Upper lobe of left lung (tissue), 6 donors: ENCODE data around the gene TMEM42. TPM values are rescaled to one million over a fixed set of nuclear protein-coding genes. Genes with fewer than 3 reads are reported as not detected.

Source experiments
- ATAC-seq, 2 donors: fragments of 200-7000 bp; cut with Tn5 transposase; one replicate each; pipeline ENCODE4 v1.9.1; 2022; ENCODE audit warnings: mild to moderate bottlenecking in 2 of 2, moderate library complexity in 2 of 2; ENCODE audit not compliant: low FRiP score in 2 of 2
- DNase-seq, 2 donors: peaks; one replicate each; pipeline ENCODE4 v3.0.0-alpha.2; 2019 to 2020
- H3K27ac ChIP-seq, 4 donors: fragments of 200-600 bp; sonication (generic); one replicate each; pipeline ENCODE4 v1.5.1; 2016 to 2019
- H3K27me3 ChIP-seq, 4 donors: fragments of 200-600 bp; sonication (generic); one replicate each; pipeline ENCODE4 v1.5.1; 2017 to 2019
- H3K36me3 ChIP-seq, 4 donors: fragments of 200-600 bp; sonication (generic); one replicate each; pipeline ENCODE4 v1.5.1; 2016 to 2019
- H3K4me1 ChIP-seq, 4 donors: fragments of 200-600 bp; sonication (generic); one replicate each; pipeline ENCODE4 v1.5.1; 2018 to 2019
- H3K4me3 ChIP-seq, 4 donors: fragments of 200-600 bp; sonication (generic); one replicate each; pipeline ENCODE4 v1.5.1; 2017 to 2019; ENCODE audit warnings: mild to moderate bottlenecking in 2 of 4, moderate library complexity in 1 of 4
- H3K9me3 ChIP-seq, 4 donors: fragments of 200-600 bp; sonication (generic); one replicate each; pipeline ENCODE4 v1.5.1; 2018 to 2019
- EP300 ChIP-seq, 4 donors: sonication (generic); formaldehyde crosslinking; IDR thresholded peaks; one replicate each; pipeline ENCODE4 v1.5.1; 2017; ENCODE audit warnings: antibody characterized with exemption in 4 of 4, control low read depth in 2 of 4
- POLR2A ChIP-seq, 4 donors: fragments of 450-650 bp; IDR thresholded peaks; one replicate each; pipeline ENCODE4 v1.5.1; 2016 to 2017; ENCODE audit warnings: antibody characterized with exemption in 4 of 4, mild to moderate bottlenecking in 2 of 4
- WGBS, 2 donors: methylation state at CpG; one replicate each; pipeline ENCODE4 v1.1.5; 2017 to 2018; 5-methylcytosine and 5-hydroxymethylcytosine counted together
- total RNA-seq, 6 donors: library from RNA; depleted of rRNA in 4 of 6; stranded (reverse); fragments of >200 nt in 4 of 6; gene quantifications; one replicate each; pipeline versions ENCODE4 v1.1.0 to v1.2.1, GENCODE V29; 2016 to 2021
- TF ChIP-seq, protein P1 (sequence below), 6 experiments: fragments of 450-650 bp in 4 of 6; fragments of 200-600 bp in 2 of 6; sonication (generic) in 2 of 6; IDR thresholded peaks; one replicate each; pipeline ENCODE4 v1.5.1; 2016 to 2019; ENCODE audit warnings: antibody characterized with exemption in 6 of 6
- donor health status: DM: no; HTN: no; CAD: no; lungs with moderate emphysema.
- donor health status: DM: no; HTN: yes; CAD: no; lungs with severe emphysema.

TMEM42 gene
- total RNA-seq, 6 donors from 2014 or later: 6.3 to 19.5 (median 11.0) TPM

DNA sequence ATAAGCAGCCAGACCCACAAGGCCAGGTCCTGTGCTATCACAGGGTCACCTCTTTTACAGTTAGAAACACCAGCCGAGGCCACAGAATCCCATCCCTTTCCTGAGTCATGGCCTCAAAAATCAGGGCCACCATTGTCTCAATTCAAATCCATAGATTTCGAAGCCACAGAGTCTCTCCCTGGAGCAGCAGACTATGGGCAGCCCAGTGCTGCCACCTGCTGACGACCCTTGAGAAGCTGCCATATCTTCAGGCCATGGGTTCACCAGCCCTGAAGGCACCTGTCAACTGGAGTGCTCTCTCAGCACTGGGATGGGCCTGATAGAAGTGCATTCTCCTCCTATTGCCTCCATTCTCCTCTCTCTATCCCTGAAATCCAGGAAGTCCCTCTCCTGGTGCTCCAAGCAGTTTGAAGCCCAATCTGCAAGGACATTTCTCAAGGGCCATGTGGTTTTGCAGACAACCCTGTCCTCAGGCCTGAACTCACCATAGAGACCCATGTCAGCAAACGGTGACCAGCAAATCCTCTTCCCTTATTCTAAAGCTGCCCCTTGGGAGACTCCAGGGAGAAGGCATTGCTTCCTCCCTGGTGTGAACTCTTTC, 52.3 kb downstream of the TMEM42 start:
- no peaks in the 10 kb centered on the region for H3K9me3 ChIP-seq
- ATAC-seq (peak; percentile 79 to 81), DNase-seq (peak in 1 of 2 donors; percentile 74)
- H3K27ac ChIP-seq: no peak overlapping the region
- TF ChIP-seq, protein P1, sequence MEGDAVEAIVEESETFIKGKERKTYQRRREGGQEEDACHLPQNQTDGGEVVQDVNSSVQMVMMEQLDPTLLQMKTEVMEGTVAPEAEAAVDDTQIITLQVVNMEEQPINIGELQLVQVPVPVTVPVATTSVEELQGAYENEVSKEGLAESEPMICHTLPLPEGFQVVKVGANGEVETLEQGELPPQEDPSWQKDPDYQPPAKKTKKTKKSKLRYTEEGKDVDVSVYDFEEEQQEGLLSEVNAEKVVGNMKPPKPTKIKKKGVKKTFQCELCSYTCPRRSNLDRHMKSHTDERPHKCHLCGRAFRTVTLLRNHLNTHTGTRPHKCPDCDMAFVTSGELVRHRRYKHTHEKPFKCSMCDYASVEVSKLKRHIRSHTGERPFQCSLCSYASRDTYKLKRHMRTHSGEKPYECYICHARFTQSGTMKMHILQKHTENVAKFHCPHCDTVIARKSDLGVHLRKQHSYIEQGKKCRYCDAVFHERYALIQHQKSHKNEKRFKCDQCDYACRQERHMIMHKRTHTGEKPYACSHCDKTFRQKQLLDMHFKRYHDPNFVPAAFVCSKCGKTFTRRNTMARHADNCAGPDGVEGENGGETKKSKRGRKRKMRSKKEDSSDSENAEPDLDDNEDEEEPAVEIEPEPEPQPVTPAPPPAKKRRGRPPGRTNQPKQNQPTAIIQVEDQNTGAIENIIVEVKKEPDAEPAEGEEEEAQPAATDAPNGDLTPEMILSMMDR (IDR thresholded peaks at IDR 0.05): peak; percentile 44 to 82 (median 75)
- TF ChIP-seq POLR2A (IDR thresholded peaks at IDR 0.05): no peak
- H3K4me1 ChIP-seq: peaks cover 0 to 20% (median 0%) of the 10 kb centered on the region in 4 donors
- peaks cover 0 to 20% (median 12%) of the 10 kb centered on the region in 4 donors for H3K36me3 ChIP-seq
- WGBS, 2 donors: 26 to 30% methylated on average over 3 to 4 of the region's 4 CpGs
- H3K4me3 ChIP-seq: no peak overlapping the region
- H3K27me3 ChIP-seq: no peaks in the 10 kb centered on the region

DNA sequence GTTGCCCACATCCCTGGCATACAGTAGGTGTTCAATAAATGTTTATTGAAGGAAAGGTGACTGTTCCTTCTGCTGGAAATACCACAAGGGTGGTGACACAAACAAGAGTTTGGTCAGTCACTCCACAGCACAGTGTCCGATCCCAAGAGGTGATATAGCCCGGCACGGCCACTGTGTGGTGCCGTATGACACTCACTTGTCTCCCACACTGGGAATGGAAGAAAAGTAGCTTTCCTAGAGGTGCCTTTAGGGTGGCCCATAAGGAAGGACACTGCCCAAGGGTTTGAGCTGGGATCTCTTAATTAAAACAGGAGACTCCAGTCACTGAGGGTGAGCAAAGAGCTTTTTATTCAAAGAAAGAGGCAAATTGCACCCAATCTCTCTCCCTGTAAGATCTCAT, 53.2 kb downstream of the TMEM42 start:
- Histone ChIP-seq H3K36me3 (peaks cover 0 to 20% (median 15%) of the 10 kb centered on the region in 4 donors), H3K4me1 (peaks cover 0 to 21% (median 0%) of the 10 kb centered on the region in 4 donors), H3K9me3 (no peaks in the 10 kb centered on the region), H3K27me3 (no peaks in the 10 kb centered on the region), H3K4me3 (no peak overlapping the region), H3K27ac (no peak overlapping the region)
- DNase-seq (peak in 1 of 2 donors; percentile 51), ATAC-seq (peak; percentile 48 to 59)
- 46 to 68% methylated on average over 4 of the region's 4 CpGs for WGBS, 2 donors
- no peak for TF ChIP-seq EP300 (IDR thresholded peaks at IDR 0.05)
- TF ChIP-seq, protein P1 (IDR thresholded peaks at IDR 0.05): peak in 4 of 6 experiments; percentile 16 to 43 (median 30)

Other genes starting within 250 kb of the TMEM42 start
- 10 to 100 TPM in 5 of 6 donors, 1 to 10 TPM in 1; 10.0 to 29.3 (median 11.6) TPM for gene ZNF197, start 236.9 kb upstream of the TMEM42 start, total RNA-seq
- 10 to 100 TPM in 3 of 6 donors, 1 to 10 TPM in 3; 6.4 to 17.3 (median 9.6) TPM for gene ZNF35, start 213.2 kb upstream of the TMEM42 start, total RNA-seq
- gene ZNF502, start 149.3 kb upstream of the TMEM42 start, total RNA-seq: 1 to 10 TPM in 5 of 6 donors, under 1 TPM in 1; 1.00 to 4.7 (median 3.7) TPM
- 1 to 10 TPM; 2.1 to 8.8 (median 2.9) TPM for gene ZNF501, start 132.3 kb upstream of the TMEM42 start, total RNA-seq
- gene KIAA1143, start 100.3 kb upstream of the TMEM42 start, total RNA-seq: 10 to 100 TPM in 4 of 6 donors, 1 to 10 TPM in 2; 8.3 to 26.5 (median 17.6) TPM
- 1 to 10 TPM in 2 of 6 donors, under 1 TPM in 3, not detected in 1; 0.69 to 2.3 (median 0.89) TPM for gene KIF15, start 100.1 kb upstream of the TMEM42 start, total RNA-seq
- gene TGM4, start 12.7 kb downstream of the TMEM42 start, total RNA-seq: not detected
- gene ZDHHC3, start 114.3 kb downstream of the TMEM42 start, total RNA-seq: 100 to 1,000 TPM in 5 of 6 donors, 10 to 100 TPM in 1; 98.0 to 179 (median 115) TPM
- 10 to 100 TPM; 35.8 to 55.5 (median 41.1) TPM for gene EXOSC7, start 114.3 kb downstream of the TMEM42 start, total RNA-seq
- 100 to 1,000 TPM in 4 of 6 donors, 10 to 100 TPM in 1, 1 to 10 TPM in 1; 6.3 to 332 (median 140) TPM for gene CLEC3B, start 164.4 kb downstream of the TMEM42 start, total RNA-seq